HEK293 (cell line): ENCODE data around the gene CCDC61.

Experiments
- CTCF ChIA-PET: fragments of 350-600 bp; formaldehyde crosslinking; extraction: SDS; loops from one replicate; lab custom pipeline; 2021; ENCODE audit warnings: antibody characterized with exemption; lab: Yijun Ruan, JAX
- POLR2A ChIA-PET: fragments of 300-600 bp; formaldehyde crosslinking; extraction: SDS; loops from one replicate; lab custom pipeline; 2020; ENCODE audit warnings: antibody characterized with exemption, inconsistent platforms; lab: Yijun Ruan, JAX
- H3K27ac ChIP-seq: fragments of 200-500 bp; sonication (Bioruptor generic); 2 replicates; pipeline ENCODE4 v1.5.1; 2014; ENCODE audit warnings: low read depth, low read length, control low read depth, inconsistent platforms; ENCODE audit errors: extremely low read depth
- H3K36me3 ChIP-seq, 2 experiments: fragments of 200-500 bp in 1 of 2; sonication (Bioruptor generic) in 1 of 2; 1 replicate in 1 of 2; 2 replicates in 1 of 2; pipeline ENCODE4 v1.5.1; 2014 to 2017; ENCODE audit warnings: inconsistent platforms in 2 of 2, low read length in 2 of 2; ENCODE audit not compliant: control insufficient read depth in 2 of 2, insufficient read depth in 1 of 2
- H3K4me1 ChIP-seq: fragments of 200-500 bp; sonication (Bioruptor generic); 2 replicates; pipeline ENCODE4 v1.5.1; 2014; ENCODE audit warnings: mild to moderate bottlenecking, low read length, inconsistent platforms; ENCODE audit not compliant: control insufficient read depth, insufficient read depth
- H3K4me3 ChIP-seq: 2 replicates; pipeline ENCODE4 v1.5.1; 2011; ENCODE audit warnings: low read depth, mild to moderate bottlenecking, control low read depth, low read length, moderate library complexity
- H3K9me3 ChIP-seq: fragments of 200-500 bp; sonication (Bioruptor generic); 2 replicates; pipeline ENCODE4 v1.5.1; 2014; ENCODE audit warnings: low read depth, low read length, inconsistent platforms; ENCODE audit not compliant: control insufficient read depth, insufficient read depth
- MYNN ChIP-seq: fragments of 450-650 bp; formaldehyde crosslinking; IDR thresholded peaks from 2 replicates; pipeline ENCODE4 v1.5.1; 2016; ENCODE audit warnings: missing biosample characterization, missing genetic modification characterization, borderline replicate concordance
- MZF1 ChIP-seq: fragments of 450-650 bp; formaldehyde crosslinking; IDR thresholded peaks from 2 replicates; pipeline ENCODE4 v1.5.1; 2017; ENCODE audit warnings: missing biosample characterization, missing genetic modification characterization, borderline replicate concordance
- PRDM10 ChIP-seq: fragments of 450-650 bp; formaldehyde crosslinking; IDR thresholded peaks from 2 replicates; pipeline ENCODE4 v1.5.1; 2016; ENCODE audit warnings: missing biosample characterization, missing genetic modification characterization
- SP7 ChIP-seq: fragments of 450-650 bp; formaldehyde crosslinking; IDR thresholded peaks from 2 replicates; pipeline ENCODE4 v1.5.1; 2016; ENCODE audit warnings: missing biosample characterization, missing genetic modification characterization
- ZBTB17 ChIP-seq: fragments of 450-650 bp; formaldehyde crosslinking; IDR thresholded peaks from 2 replicates; pipeline ENCODE4 v1.5.1; 2016; ENCODE audit warnings: missing biosample characterization, missing genetic modification characterization
- ZFHX2 ChIP-seq: fragments of 450-650 bp; formaldehyde crosslinking; conservative IDR thresholded peaks from 2 replicates; pipeline ENCODE4 v1.5.1; 2016; ENCODE audit warnings: missing biosample characterization, missing genetic modification characterization
- ZNF121 ChIP-seq: fragments of 450-650 bp; formaldehyde crosslinking; IDR thresholded peaks from 2 replicates; pipeline ENCODE4 v1.5.1; 2016; ENCODE audit warnings: missing biosample characterization, missing genetic modification characterization
- ZNF140 ChIP-seq: fragments of 450-650 bp; formaldehyde crosslinking; IDR thresholded peaks from 2 replicates; pipeline ENCODE4 v1.5.1; 2016; ENCODE audit warnings: missing biosample characterization, missing genetic modification characterization
- ZNF211 ChIP-seq: fragments of 450-650 bp; formaldehyde crosslinking; IDR thresholded peaks from 2 replicates; pipeline ENCODE4 v1.5.1; 2016; ENCODE audit warnings: low read depth, missing biosample characterization, missing genetic modification characterization
- ZNF341 ChIP-seq: fragments of 450-650 bp; formaldehyde crosslinking; IDR thresholded peaks from 2 replicates; pipeline ENCODE4; 2016; ENCODE audit warnings: low read depth, missing biosample characterization, missing genetic modification characterization
- ZNF394 ChIP-seq: fragments of 450-650 bp; formaldehyde crosslinking; IDR thresholded peaks from 2 replicates; pipeline ENCODE4 v1.5.1; 2016; ENCODE audit warnings: missing biosample characterization, missing genetic modification characterization, mild to moderate bottlenecking, moderate library complexity, borderline replicate concordance
- ZNF426 ChIP-seq: fragments of 450-650 bp; formaldehyde crosslinking; IDR thresholded peaks from 2 replicates; pipeline ENCODE4 v1.5.1; 2017; ENCODE audit warnings: missing biosample characterization, missing genetic modification characterization, mild to moderate bottlenecking, inconsistent platforms, moderate library complexity
- ZNF433 ChIP-seq: fragments of 450-650 bp; formaldehyde crosslinking; IDR thresholded peaks from 2 replicates; pipeline ENCODE4 v1.5.1; 2016; ENCODE audit warnings: missing biosample characterization, missing genetic modification characterization, low read depth
- ZNF548 ChIP-seq: fragments of 450-650 bp; formaldehyde crosslinking; IDR thresholded peaks from 2 replicates; pipeline ENCODE4 v1.5.1; 2016; ENCODE audit warnings: missing biosample characterization, missing genetic modification characterization
- ZNF629 ChIP-seq: fragments of 450-650 bp; formaldehyde crosslinking; IDR thresholded peaks from 2 replicates; pipeline ENCODE4 v1.5.1; 2017; ENCODE audit warnings: missing biosample characterization, missing genetic modification characterization
- ZNF645 ChIP-seq: fragments of 450-650 bp; formaldehyde crosslinking; IDR thresholded peaks from 2 replicates; pipeline ENCODE4; 2016; ENCODE audit warnings: missing biosample characterization, missing genetic modification characterization
- ZNF660 ChIP-seq: fragments of 450-650 bp; IDR thresholded peaks from 2 replicates; pipeline ENCODE4 v1.5.1; 2018; ENCODE audit warnings: missing biosample characterization, mild to moderate bottlenecking, missing genetic modification characterization
- ZNF701 ChIP-seq: fragments of 450-650 bp; formaldehyde crosslinking; IDR thresholded peaks from 2 replicates; pipeline ENCODE4 v1.5.1; 2016; ENCODE audit warnings: missing biosample characterization, missing genetic modification characterization
- ZNF707 ChIP-seq: fragments of 450-650 bp; formaldehyde crosslinking; IDR thresholded peaks from 2 replicates; pipeline ENCODE4 v1.5.1; 2016; ENCODE audit warnings: missing biosample characterization, missing genetic modification characterization
- ZNF776 ChIP-seq: fragments of 450-650 bp; formaldehyde crosslinking; IDR thresholded peaks from 2 replicates; pipeline ENCODE4 v1.5.0; 2017; ENCODE audit warnings: missing biosample characterization, missing genetic modification characterization, borderline replicate concordance
- ZNF777 ChIP-seq: fragments of 450-650 bp; formaldehyde crosslinking; IDR thresholded peaks from 2 replicates; pipeline ENCODE4 v1.5.1; 2017; ENCODE audit warnings: missing biosample characterization, missing genetic modification characterization, borderline replicate concordance
- TF ChIP-seq, protein P1 (sequence below): fragments of 450-650 bp; formaldehyde crosslinking; IDR thresholded peaks from 2 replicates; pipeline ENCODE4 v1.5.1; 2016; ENCODE audit warnings: missing biosample characterization, missing genetic modification characterization
- TF ChIP-seq, protein P2 (sequence below): fragments of 450-650 bp; formaldehyde crosslinking; IDR thresholded peaks from 2 replicates; pipeline ENCODE4 v1.5.1; 2016; ENCODE audit warnings: missing biosample characterization, missing genetic modification characterization
- TF ChIP-seq, protein P3 (sequence below): fragments of 450-650 bp; formaldehyde crosslinking; IDR thresholded peaks from 2 replicates; pipeline ENCODE4 v1.5.1; 2016; ENCODE audit warnings: missing biosample characterization, missing genetic modification characterization

The CCDC61 gene

DNA sequence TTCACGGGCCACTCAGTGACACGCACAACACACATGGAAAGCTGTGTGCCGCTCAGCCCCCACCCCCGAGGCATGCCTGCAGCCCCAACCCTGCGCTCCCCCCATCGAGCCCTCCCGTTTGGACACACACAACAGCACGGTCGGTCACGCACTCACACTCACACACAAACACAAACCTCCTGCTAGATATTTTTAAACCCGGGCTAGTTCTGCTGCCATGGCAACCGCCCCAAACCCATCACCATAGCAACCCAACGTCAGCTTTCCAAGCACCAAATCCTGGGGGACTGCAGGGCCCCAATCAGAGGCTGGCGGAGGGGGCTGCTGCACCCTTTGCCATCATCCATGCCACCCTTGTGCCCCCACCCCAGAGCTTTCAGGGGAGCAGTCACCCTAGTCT is 19.1 kb upstream of the CCDC61 start:
- H3K27ac ChIP-seq = no peak overlapping the region
- POLR2A ChIA-PET = interaction anchor here (1.2 kb wide), 1 partner anchor 19 kb away, joined by 3 read pairs; the partner anchor contains the start of gene CCDC61

DNA sequence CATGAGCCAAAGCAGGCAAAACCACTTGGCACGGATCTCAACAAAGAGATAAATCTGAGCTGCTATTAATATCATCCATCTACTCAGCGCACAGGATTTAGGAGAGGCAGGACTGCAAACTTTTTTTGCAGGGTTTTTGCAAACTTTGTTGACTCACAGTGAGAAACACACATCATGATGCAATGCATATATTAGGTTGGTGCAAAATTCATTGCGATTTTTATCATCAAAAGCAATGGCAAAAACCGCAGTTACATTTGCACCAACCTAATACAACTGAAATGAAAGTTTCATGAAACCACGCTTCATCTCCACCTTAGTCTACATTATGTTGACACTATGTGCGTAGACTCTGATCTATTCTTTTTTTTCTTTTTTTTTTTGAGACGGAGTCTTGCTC is 17.1 kb upstream of the CCDC61 start:
- Histone ChIP-seq H3K4me3 (no peak overlapping the region), H3K36me3 (no peaks in the 10 kb centered on the region), H3K27ac (no peak overlapping the region), H3K9me3 (no peaks in the 10 kb centered on the region), H3K4me1 (no peaks in the 10 kb centered on the region)
- ChIA-PET CTCF (interaction anchor here (0.6 to 1.0 kb wide), 2 partner anchors 32 to 162 kb away, joined by 3 to 6 read pairs; no protein-coding TSS in a partner anchor), POLR2A (interaction anchor here (1.2 kb wide), 1 partner anchor 17 kb away, joined by 5 read pairs; the partner anchor contains the start of gene CCDC61)
- TF ChIP-seq ZNF660 (tag by site-specific recombination) = no peak
- TF ChIP-seq SP7 (tag by site-specific recombination) = no peak
- TF ChIP-seq, protein P1, sequence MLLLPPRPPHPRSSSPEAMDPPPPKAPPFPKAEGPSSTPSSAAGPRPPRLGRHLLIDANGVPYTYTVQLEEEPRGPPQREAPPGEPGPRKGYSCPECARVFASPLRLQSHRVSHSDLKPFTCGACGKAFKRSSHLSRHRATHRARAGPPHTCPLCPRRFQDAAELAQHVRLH (tag by site-specific recombination) = no peak

More for the DNA sequence above, 19.1 kb upstream of the CCDC61 start:
- H3K36me3 ChIP-seq = no peaks in the 10 kb centered on the region
- CTCF ChIA-PET = no interaction called here
- TF ChIP-seq PRDM10 (tag by site-specific recombination) (no peak), ZNF548 (tag by site-specific recombination) (no peak), ZNF341 (tag by site-specific recombination) (no peak), ZFHX2 (tag by site-specific recombination) (no peak), ZNF777 (no peak), ZBTB17 (tag by site-specific recombination) (no peak), MYNN (tag by site-specific recombination) (peak; percentile 77), ZNF211 (no peak)
- TF ChIP-seq, protein P2, sequence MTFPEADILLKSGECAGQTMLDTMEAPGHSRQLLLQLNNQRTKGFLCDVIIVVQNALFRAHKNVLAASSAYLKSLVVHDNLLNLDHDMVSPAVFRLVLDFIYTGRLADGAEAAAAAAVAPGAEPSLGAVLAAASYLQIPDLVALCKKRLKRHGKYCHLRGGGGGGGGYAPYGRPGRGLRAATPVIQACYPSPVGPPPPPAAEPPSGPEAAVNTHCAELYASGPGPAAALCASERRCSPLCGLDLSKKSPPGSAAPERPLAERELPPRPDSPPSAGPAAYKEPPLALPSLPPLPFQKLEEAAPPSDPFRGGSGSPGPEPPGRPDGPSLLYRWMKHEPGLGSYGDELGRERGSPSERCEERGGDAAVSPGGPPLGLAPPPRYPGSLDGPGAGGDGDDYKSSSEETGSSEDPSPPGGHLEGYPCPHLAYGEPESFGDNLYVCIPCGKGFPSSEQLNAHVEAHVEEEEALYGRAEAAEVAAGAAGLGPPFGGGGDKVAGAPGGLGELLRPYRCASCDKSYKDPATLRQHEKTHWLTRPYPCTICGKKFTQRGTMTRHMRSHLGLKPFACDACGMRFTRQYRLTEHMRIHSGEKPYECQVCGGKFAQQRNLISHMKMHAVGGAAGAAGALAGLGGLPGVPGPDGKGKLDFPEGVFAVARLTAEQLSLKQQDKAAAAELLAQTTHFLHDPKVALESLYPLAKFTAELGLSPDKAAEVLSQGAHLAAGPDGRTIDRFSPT (tag by site-specific recombination) = no peak
- TF ChIP-seq, all 188 proteins: peak for 1
- Histone ChIP-seq H3K4me1 (no peaks in the 10 kb centered on the region), H3K4me3 (no peak overlapping the region), H3K9me3 (no peaks in the 10 kb centered on the region)

DNA sequence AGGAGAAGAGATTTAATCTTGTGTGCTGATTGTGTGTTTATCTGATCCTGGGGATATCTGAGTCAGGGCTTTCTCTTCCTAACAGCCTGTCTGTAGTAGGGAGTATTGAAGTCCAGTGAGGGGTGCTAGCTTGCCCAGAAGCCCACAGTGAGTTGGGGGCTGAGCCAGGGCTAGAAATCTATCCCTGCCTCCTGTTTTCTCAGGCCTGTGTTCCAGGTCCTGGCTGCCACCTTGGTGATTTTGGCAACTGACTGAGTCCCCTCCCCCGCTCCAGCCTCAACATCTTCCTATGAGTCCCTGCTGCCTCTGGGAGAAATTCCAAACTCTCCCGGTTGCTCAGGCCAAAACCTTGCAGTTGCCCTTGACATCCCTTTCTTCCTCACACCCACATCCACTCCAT is 13.9 kb upstream of the CCDC61 start:
- Histone ChIP-seq H3K9me3 (no peaks in the 10 kb centered on the region), H3K4me1 (no peaks in the 10 kb centered on the region), H3K36me3 (no peaks in the 10 kb centered on the region), H3K4me3 (no peak overlapping the region), H3K27ac (no peak overlapping the region)
- POLR2A ChIA-PET = no interaction called here
- CTCF ChIA-PET = interaction anchor here (0.7 kb wide), 1 partner anchor 79 kb away, joined by 4 read pairs; no protein-coding TSS in a partner anchor
- no peak for TF ChIP-seq ZNF629 (tag by site-specific recombination)
- TF ChIP-seq, protein P3, sequence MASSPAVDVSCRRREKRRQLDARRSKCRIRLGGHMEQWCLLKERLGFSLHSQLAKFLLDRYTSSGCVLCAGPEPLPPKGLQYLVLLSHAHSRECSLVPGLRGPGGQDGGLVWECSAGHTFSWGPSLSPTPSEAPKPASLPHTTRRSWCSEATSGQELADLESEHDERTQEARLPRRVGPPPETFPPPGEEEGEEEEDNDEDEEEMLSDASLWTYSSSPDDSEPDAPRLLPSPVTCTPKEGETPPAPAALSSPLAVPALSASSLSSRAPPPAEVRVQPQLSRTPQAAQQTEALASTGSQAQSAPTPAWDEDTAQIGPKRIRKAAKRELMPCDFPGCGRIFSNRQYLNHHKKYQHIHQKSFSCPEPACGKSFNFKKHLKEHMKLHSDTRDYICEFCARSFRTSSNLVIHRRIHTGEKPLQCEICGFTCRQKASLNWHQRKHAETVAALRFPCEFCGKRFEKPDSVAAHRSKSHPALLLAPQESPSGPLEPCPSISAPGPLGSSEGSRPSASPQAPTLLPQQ (tag by site-specific recombination) = no peak
- TF ChIP-seq ZNF394 (tag by site-specific recombination) = no peak
- TF ChIP-seq ZNF701 (tag by site-specific recombination) = no peak
- TF ChIP-seq ZNF121 (tag by site-specific recombination) = no peak
- TF ChIP-seq ZNF645 = no peak
- TF ChIP-seq ZNF140 (tag by site-specific recombination) = no peak
- TF ChIP-seq ZNF707 (tag by site-specific recombination) = no peak
- TF ChIP-seq ZNF426 (tag by site-specific recombination) = no peak
- no peak for TF ChIP-seq MZF1 (tag by site-specific recombination)
- no peak for TF ChIP-seq ZNF433 (tag by site-specific recombination)
- no peak for TF ChIP-seq ZNF776 (tag by site-specific recombination)
